Neutrophil (primary cell): Measurements from ENCODE around the gene CHAC1.

Experiments used
- H3K27ac ChIP-seq: fragments of 200-600 bp; sonication (generic); 2 replicates; pipeline ENCODE4 v1.5.1; 2016; ENCODE audit warnings: mild to moderate bottlenecking, moderate library complexity
- H3K27me3 ChIP-seq: fragments of 200-600 bp; sonication (generic); 2 replicates; pipeline ENCODE4 v1.6.0; 2016; ENCODE audit warnings: mild to moderate bottlenecking
- H3K36me3 ChIP-seq: fragments of 200-600 bp; sonication (generic); 2 replicates; pipeline ENCODE4 v1.5.1; 2017
- H3K4me1 ChIP-seq, 2 experiments: fragments of 200-600 bp in 1 of 2; sonication (generic) in 1 of 2; 1 replicate in 1 of 2; 2 replicates in 1 of 2; pipeline versions ENCODE4 v1.5.1 to v1.6.1; 2013 to 2016; ENCODE audit warnings: low read depth in 1 of 2, low read length in 1 of 2, mild to moderate bottlenecking in 1 of 2, moderate library complexity in 1 of 2; ENCODE audit not compliant: control insufficient read depth in 1 of 2, insufficient read depth in 1 of 2
- H3K4me3 ChIP-seq, 2 experiments: fragments of 200-600 bp in 1 of 2; sonication (generic) in 1 of 2; 1 replicate in 1 of 2; 2 replicates in 1 of 2; pipeline ENCODE4 v1.5.1; 2013 to 2016; ENCODE audit warnings: low read depth in 1 of 2, low read length in 1 of 2, mild to moderate bottlenecking in 1 of 2, moderate library complexity in 1 of 2
- H3K9me3 ChIP-seq: fragments of 200-600 bp; sonication (generic); 2 replicates; pipeline ENCODE4 v1.5.1; 2016
- TF ChIP-seq, protein P1 (sequence below): fragments of 200-600 bp; sonication (generic); IDR thresholded peaks from 2 replicates; pipeline ENCODE4 v1.5.1; 2016; ENCODE audit warnings: antibody characterized with exemption

Gene CHAC1

GRCh38 chr15:40918146-40918798, 35.0 kb upstream of the CHAC1 start:
- H3K27me3 ChIP-seq = peaks cover 18% of the 10 kb centered on the region
- H3K9me3 ChIP-seq = no peaks in the 10 kb centered on the region
- TF ChIP-seq, protein P1, sequence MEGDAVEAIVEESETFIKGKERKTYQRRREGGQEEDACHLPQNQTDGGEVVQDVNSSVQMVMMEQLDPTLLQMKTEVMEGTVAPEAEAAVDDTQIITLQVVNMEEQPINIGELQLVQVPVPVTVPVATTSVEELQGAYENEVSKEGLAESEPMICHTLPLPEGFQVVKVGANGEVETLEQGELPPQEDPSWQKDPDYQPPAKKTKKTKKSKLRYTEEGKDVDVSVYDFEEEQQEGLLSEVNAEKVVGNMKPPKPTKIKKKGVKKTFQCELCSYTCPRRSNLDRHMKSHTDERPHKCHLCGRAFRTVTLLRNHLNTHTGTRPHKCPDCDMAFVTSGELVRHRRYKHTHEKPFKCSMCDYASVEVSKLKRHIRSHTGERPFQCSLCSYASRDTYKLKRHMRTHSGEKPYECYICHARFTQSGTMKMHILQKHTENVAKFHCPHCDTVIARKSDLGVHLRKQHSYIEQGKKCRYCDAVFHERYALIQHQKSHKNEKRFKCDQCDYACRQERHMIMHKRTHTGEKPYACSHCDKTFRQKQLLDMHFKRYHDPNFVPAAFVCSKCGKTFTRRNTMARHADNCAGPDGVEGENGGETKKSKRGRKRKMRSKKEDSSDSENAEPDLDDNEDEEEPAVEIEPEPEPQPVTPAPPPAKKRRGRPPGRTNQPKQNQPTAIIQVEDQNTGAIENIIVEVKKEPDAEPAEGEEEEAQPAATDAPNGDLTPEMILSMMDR = no peak
- no peak overlapping the region for H3K27ac ChIP-seq
- H3K4me1 ChIP-seq = no peaks in the 10 kb centered on the region
- no peak overlapping the region for H3K4me3 ChIP-seq
- H3K36me3 ChIP-seq = no peaks in the 10 kb centered on the region

DNA sequence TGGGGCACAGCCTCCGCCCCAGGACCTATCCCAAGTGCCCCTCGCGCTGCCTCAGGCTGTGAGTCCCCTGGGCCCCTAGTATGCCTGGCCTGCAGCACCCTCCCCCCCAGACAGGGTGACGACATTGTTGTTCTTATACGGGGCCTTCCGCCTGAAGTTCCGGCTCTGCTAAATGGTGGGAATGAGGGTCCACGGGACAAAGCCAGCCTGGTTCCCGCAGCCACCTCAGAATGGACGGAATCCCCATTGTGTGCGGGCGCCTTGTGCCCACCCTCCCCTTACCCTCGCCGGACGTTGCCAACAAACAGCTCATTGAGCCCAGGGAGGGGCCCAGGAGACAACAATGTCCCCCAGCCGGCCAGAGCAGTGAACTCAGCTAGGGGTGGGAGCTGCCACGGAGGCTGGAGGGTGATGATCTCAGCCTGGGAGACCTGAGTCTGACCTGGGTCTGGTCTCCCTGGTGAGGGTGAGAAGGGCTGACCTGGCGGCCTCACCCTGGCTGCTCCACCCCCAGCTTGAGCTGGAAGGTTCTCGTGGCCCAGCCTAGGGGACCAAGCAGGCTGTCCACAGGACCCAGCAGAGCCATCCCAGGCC, 34.4 kb upstream of the CHAC1 start:
- H3K4me1 ChIP-seq = no peaks in the 10 kb centered on the region
- no peak overlapping the region for H3K27ac ChIP-seq
- no peaks in the 10 kb centered on the region for H3K9me3 ChIP-seq
- TF ChIP-seq, protein P1 = no peak
- peaks cover 25% of the 10 kb centered on the region for H3K27me3 ChIP-seq
- no peaks in the 10 kb centered on the region for H3K36me3 ChIP-seq
- no peak overlapping the region for H3K4me3 ChIP-seq

DNA sequence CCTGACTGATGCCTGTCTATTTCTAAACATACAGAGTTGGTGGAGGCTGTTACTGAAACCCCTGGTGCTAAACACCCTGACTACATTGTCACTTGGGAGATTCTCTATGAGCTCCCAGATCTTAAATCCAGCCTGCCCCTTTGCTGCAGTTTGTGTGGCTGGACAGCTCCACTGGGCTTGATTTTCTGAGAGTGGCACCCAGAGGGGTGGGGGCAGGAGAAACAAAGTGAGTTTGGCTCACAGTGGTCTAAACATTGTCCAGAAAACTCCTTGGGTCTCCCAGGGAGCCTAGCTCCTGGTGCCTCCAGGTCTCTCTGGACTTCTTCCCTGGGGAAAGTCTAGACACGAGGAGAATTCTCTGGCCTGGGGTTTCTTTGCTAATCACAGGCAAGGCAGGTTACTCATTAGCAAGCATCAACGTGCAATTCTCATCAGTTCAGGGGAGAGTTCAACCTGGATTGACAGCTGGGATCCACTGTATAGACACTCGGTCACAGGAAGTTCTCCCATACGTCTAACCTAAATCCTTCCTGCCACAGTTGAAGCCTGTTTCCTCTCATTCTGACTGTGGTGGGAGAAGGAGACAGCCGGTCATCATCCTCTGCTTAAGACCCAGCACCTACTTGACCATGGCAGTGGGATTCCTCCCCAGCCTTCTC, 31.2 kb upstream of the CHAC1 start:
- no peak overlapping the region for H3K4me3 ChIP-seq
- no peak overlapping the region for H3K27ac ChIP-seq
- H3K36me3 ChIP-seq = no peaks in the 10 kb centered on the region
- peaks cover 56% of the 10 kb centered on the region for H3K27me3 ChIP-seq
- H3K9me3 ChIP-seq = no peaks in the 10 kb centered on the region
- TF ChIP-seq, protein P1 = no peak
- peaks cover 10 to 13% of the 10 kb centered on the region in 2 experiments for H3K4me1 ChIP-seq

DNA sequence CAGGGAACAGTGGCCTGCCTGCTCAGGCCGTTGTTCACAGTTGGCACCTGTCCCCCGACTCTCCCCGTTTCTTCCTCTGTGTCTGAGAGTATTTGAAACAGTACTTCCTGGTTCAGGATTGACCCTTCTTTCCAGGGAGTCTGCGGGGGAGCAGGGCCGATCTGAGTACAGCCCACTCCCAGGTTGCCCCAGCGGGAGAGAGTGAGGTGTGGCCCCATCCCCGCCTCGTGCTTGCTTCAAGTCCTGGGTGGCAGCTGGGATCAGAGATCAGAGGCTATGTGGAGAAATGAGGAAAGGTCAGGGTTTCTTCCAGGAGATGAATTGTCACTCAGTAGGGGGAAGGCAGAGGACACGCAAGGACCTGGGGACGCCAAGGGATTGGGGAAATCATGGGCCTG, 30.7 kb upstream of the CHAC1 start:
- H3K27me3 ChIP-seq = peaks cover 62% of the 10 kb centered on the region
- no peaks in the 10 kb centered on the region for H3K36me3 ChIP-seq
- TF ChIP-seq, protein P1 = no peak
- H3K4me3 ChIP-seq = no peak overlapping the region
- H3K9me3 ChIP-seq = no peaks in the 10 kb centered on the region
- peaks cover 13 to 17% of the 10 kb centered on the region in 2 experiments for H3K4me1 ChIP-seq
- no peak overlapping the region for H3K27ac ChIP-seq

GRCh38 chr15:40923551-40923950, 29.7 kb upstream of the CHAC1 start:
- Histone ChIP-seq H3K4me1 (peaks cover 15 to 26% of the 10 kb centered on the region in 2 experiments), H3K27ac (no peak overlapping the region), H3K9me3 (no peaks in the 10 kb centered on the region), H3K27me3 (peaks cover 71% of the 10 kb centered on the region), H3K4me3 (no peak overlapping the region), H3K36me3 (no peaks in the 10 kb centered on the region)
- TF ChIP-seq, protein P1 = no peak
